A549 (cell line): ENCODE measurements around the gene CMIP. TPM values are rescaled to one million over a fixed set of nuclear protein-coding genes. Genes with fewer than 3 reads are reported as not detected.

ENCODE experiments used
- ATAC-seq, 2 experiments: fragments of 200-7000 bp in 1 of 2; fragments of >200 bp in 1 of 2; cut with Nextera tagmentation in 1 of 2; cut with Tn5 transposase in 1 of 2; 3 replicates each; pipeline versions ENCODE4 v1.8.0 to v1.9.1; 2018 to 2020; ENCODE audit warnings: mild to moderate bottlenecking in 1 of 2, moderate library complexity in 1 of 2
- CTCF ChIA-PET: fragments of 300-600 bp; sonication (Branson Sonifier 250); formaldehyde crosslinking; extraction: SDS; loops from one replicate; lab custom pipeline; 2021; ENCODE audit warnings: antibody characterized with exemption, inconsistent platforms; lab: Yijun Ruan, JAX
- POLR2A ChIA-PET: fragments of 350-600 bp; formaldehyde crosslinking; extraction: SDS; loops from one replicate; lab custom pipeline; 2021; ENCODE audit warnings: antibody characterized with exemption, inconsistent platforms; lab: Yijun Ruan, JAX
- DNase-seq, 2 experiments: peaks; one replicate each; pipeline versions ENCODE4 v3.0.0 to v3.0.0-alpha.2; 2011 to 2016; ENCODE audit warnings: low read depth in 1 of 2, low spot score in 1 of 2
- FAIRE-seq: peaks from 2 replicates; lab custom pipeline; 2011; peaks lifted over from hg19 to GRCh38; lab: Jason Lieb, UNC
- H3K27ac ChIP-seq, 2 experiments: fragments of >200 bp; sonication (Bioruptor Twin); formaldehyde crosslinking; 3 replicates each; pipeline ENCODE4 v1.5.1; 2016 to 2017
- H3K4me1 ChIP-seq: fragments of >200 bp; sonication (Bioruptor Twin); formaldehyde crosslinking; 3 replicates; pipeline ENCODE4 v1.6.1; 2016
- H3K4me2 ChIP-seq: fragments of >200 bp; sonication (Bioruptor Twin); formaldehyde crosslinking; 3 replicates; pipeline ENCODE4 v1.6.1; 2016
- H3K4me3 ChIP-seq: fragments of >200 bp; sonication (Bioruptor Twin); formaldehyde crosslinking; 3 replicates; pipeline ENCODE4 v1.5.1; 2016
- H3K9me3 ChIP-seq: fragments of >200 bp; sonication (Bioruptor Twin); formaldehyde crosslinking; 3 replicates; pipeline ENCODE4 v1.6.1; 2016
- ATOH8 ChIP-seq: fragments of 250-450 bp; sonication (Bioruptor Pico); IDR thresholded peaks from 2 replicates; pipeline ENCODE4 v1.5.0; 2020; ENCODE audit warnings: low read depth, mild to moderate bottlenecking, moderate library complexity
- BCL3 ChIP-seq: fragments of >200 bp; sonication (Bioruptor Twin); formaldehyde crosslinking; IDR thresholded peaks from 3 replicates; pipeline ENCODE4 v1.6.1; 2016
- CBX8 ChIP-seq: fragments of 200-600 bp; sonication (generic); IDR thresholded peaks from 2 replicates; pipeline ENCODE4 v1.6.1; 2016
- CEBPB ChIP-seq, 2 experiments: fragments of >200 bp in 1 of 2; sonication (Bioruptor Twin) in 1 of 2; formaldehyde crosslinking in 1 of 2; IDR thresholded peaks; 2 replicates each; pipeline ENCODE4 v1.6.1; 2012 to 2016
- E2F6 ChIP-seq: IDR thresholded peaks from 2 replicates; pipeline ENCODE4 v1.6.1; 2012; ENCODE audit warnings: low read depth, borderline replicate concordance
- ELK1 ChIP-seq: fragments of 150-350 bp; IDR thresholded peaks from 2 replicates; pipeline ENCODE4 v1.6.1; 2014; ENCODE audit warnings: low read depth, mild to moderate bottlenecking, low read length
- ESRRA ChIP-seq: fragments of 150-350 bp; IDR thresholded peaks from 2 replicates; pipeline ENCODE4 v1.6.1; 2014; ENCODE audit warnings: mild to moderate bottlenecking, low read length, borderline replicate concordance
- HDAC2 ChIP-seq: fragments of 200-600 bp; sonication (generic); IDR thresholded peaks from 2 replicates; pipeline ENCODE4 v1.6.1; 2016
- HMGXB4 ChIP-seq: fragments of 250-450 bp; sonication (Bioruptor Pico); IDR thresholded peaks from 2 replicates; pipeline ENCODE4 v1.5.0; 2021; ENCODE audit warnings: mild to moderate bottlenecking, moderate library complexity, borderline replicate concordance
- KDM1A ChIP-seq: fragments of 200-600 bp; sonication (generic); IDR thresholded peaks from 2 replicates; pipeline ENCODE4 v1.6.1; 2016; ENCODE audit warnings: low read depth, mild to moderate bottlenecking
- MAX ChIP-seq: IDR thresholded peaks from 2 replicates; pipeline ENCODE4 v1.6.1; 2012
- NFE2L2 ChIP-seq: fragments of 150-350 bp; conservative IDR thresholded peaks from 2 replicates; pipeline ENCODE4 v1.6.1; 2014; ENCODE audit warnings: low read length
- NPAS2 ChIP-seq: fragments of 250-450 bp; sonication (Bioruptor Pico); IDR thresholded peaks from 2 replicates; pipeline ENCODE4 v1.8.0; 2022; ENCODE audit warnings: mild to moderate bottlenecking, moderate library complexity, borderline replicate concordance
- PHF8 ChIP-seq: fragments of 200-600 bp; sonication (generic); IDR thresholded peaks from 2 replicates; pipeline ENCODE4 v1.6.1; 2016; ENCODE audit warnings: low read depth, mild to moderate bottlenecking, antibody characterized with exemption, moderate library complexity, borderline replicate concordance
- RARB ChIP-seq: fragments of 250-450 bp; sonication (Bioruptor Pico); IDR thresholded peaks from 2 replicates; pipeline ENCODE4 v1.8.0; 2021; ENCODE audit warnings: mild to moderate bottlenecking, moderate library complexity
- SMC3 ChIP-seq: fragments of >200 bp; sonication (Bioruptor Twin); formaldehyde crosslinking; IDR thresholded peaks from 3 replicates; pipeline ENCODE4 v1.6.1; 2018; ENCODE audit warnings: inconsistent platforms
- ZC3H11A ChIP-seq: fragments of 450-650 bp; IDR thresholded peaks from 2 replicates; pipeline ENCODE4 v1.6.1; 2014; ENCODE audit warnings: antibody characterized with exemption, mild to moderate bottlenecking
- ZFP36 ChIP-seq: fragments of 450-650 bp; IDR thresholded peaks from 2 replicates; pipeline ENCODE4 v1.6.1; 2014; ENCODE audit warnings: borderline replicate concordance; ENCODE audit not compliant: partially characterized antibody
- ZNF302 ChIP-seq: fragments of 250-450 bp; sonication (Bioruptor Pico); IDR thresholded peaks from 2 replicates; pipeline ENCODE4 v1.9.0; 2021; ENCODE audit warnings: inconsistent platforms, mild to moderate bottlenecking, moderate library complexity
- whole genome bisulfite sequencing: methylation state at CpG from one replicate; pipeline ENCODE4 v1.1.6; 2017; ENCODE audit errors: missing lambda C conversion rate; 5-methylcytosine and 5-hydroxymethylcytosine counted together
- polyA plus RNA-seq, 4 experiments: library from polyadenylated mRNA; depleted of rRNA in 3 of 4; stranded (reverse); fragments of >200 nt; fragmentation: RNase III in 1 of 4; extraction: RNeasy Plus Mini Kit Qiagen cat#74134 plus additional on column Dnase treatment in 1 of 4; gene quantifications; 2 replicates in 3 of 4; 3 replicates in 1 of 4; pipeline ENCODE4 v1.2.3, GENCODE V29; 2011 to 2017

Gene CMIP
- polyA plus RNA-seq, 2 of the 4 experiments (the other 2 are of a cell fraction): 21.6 to 125 TPM

GRCh38 chr16:81635063-81635937, 190.7 kb downstream of the CMIP start:
- WGBS: 81% methylated on average over 15 of the region's 15 CpGs
- peaks cover 95% of the 10 kb centered on the region for H3K4me1 ChIP-seq

GRCh38 chr16:81636298-81636993, 191.8 kb downstream of the CMIP start:
- H3K4me1 ChIP-seq: peaks cover 84% of the 10 kb centered on the region
- no peak for FAIRE-seq
- peak overlapping the region; percentile 68; the same call in 1 of the 3 replicates for H3K4me2 ChIP-seq
- no peak for ATAC-seq
- WGBS: 79% methylated on average over 16 of the region's 16 CpGs
- H3K4me3 ChIP-seq: no peak overlapping the region
- no peak for DNase-seq
- ChIA-PET POLR2A (no interaction called here), CTCF (interaction anchor here (0.8 to 1.5 kb wide), 7 partner anchors 13 to 632 kb away, joined by 3 to 5 read pairs (median 3); no protein-coding TSS in a partner anchor)
- peak overlapping the region; percentile 8 to 88; a peak in 5 of 6 replicates for H3K27ac ChIP-seq
- no peaks in the 10 kb centered on the region for H3K9me3 ChIP-seq
- no peak for TF ChIP-seq BCL3
- TF ChIP-seq ZFP36: no peak
- no peak for TF ChIP-seq RARB (CRISPR knock-in tag)
- peak; percentile 42 to 81; a peak in 3 of 4 replicates for TF ChIP-seq CEBPB (IDR thresholded peaks at IDR 0.05)
- no peak for TF ChIP-seq MAX
- no peak for TF ChIP-seq E2F6
- no peak for TF ChIP-seq PHF8

More at GRCh38 chr16:81635063-81635937, 190.7 kb downstream of the CMIP start:
- ChIA-PET POLR2A (no interaction called here), CTCF (interaction anchor here (1.6 to 1.8 kb wide), 2 partner anchors 12 to 232 kb away, joined by 3 to 6 read pairs; no protein-coding TSS in a partner anchor)
- Histone ChIP-seq H3K4me2 (peak overlapping the region; percentile 68), H3K4me3 (no peak overlapping the region), H3K27ac (peak overlapping the region; percentile 77 to 88; a peak in 5 of 6 replicates), H3K9me3 (no peaks in the 10 kb centered on the region)
- FAIRE-seq (no peak), ATAC-seq (no peak), DNase-seq (no peak)
- TF ChIP-seq ATOH8 (CRISPR knock-in tag) (no peak), ELK1 (no peak), NFE2L2 (no peak), NPAS2 (CRISPR knock-in tag) (no peak)

- Histone ChIP-seq H3K4me1 (peaks cover 72% of the 10 kb centered on the region), H3K9me3 (no peaks in the 10 kb centered on the region), H3K4me2 (no peak overlapping the region; the same call in 2 of the 3 replicates), H3K4me3 (no peak overlapping the region), H3K27ac (peak overlapping the region in 1 of 2 experiments; percentile 62; a peak in 3 of 6 replicates)
- ChIA-PET POLR2A (no interaction called here), CTCF (interaction anchor here (1.0 to 1.5 kb wide), 7 partner anchors 14 to 633 kb away, joined by 3 to 5 read pairs (median 4); no protein-coding TSS in a partner anchor)
- FAIRE-seq (no peak), DNase-seq (no peak), ATAC-seq (no peak)
- 91% methylated on average over 15 of the region's 15 CpGs for WGBS
- TF ChIP-seq HDAC2 (0 out of 2 replicates have a peak, but pooled peaks have one; percentile 33), ESRRA (no peak), ATOH8 (CRISPR knock-in tag) (no peak), ZNF302 (CRISPR knock-in tag) (no peak), CBX8 (no peak), ZFP36 (peak; percentile 8), KDM1A (0 out of 2 replicates have a peak, but pooled peaks have one; percentile 50), SMC3 (no peak), HMGXB4 (CRISPR knock-in tag) (no peak), ZC3H11A (no peak)
Observed at GRCh38 chr16:81637336-81638235, 193.0 kb downstream of the CMIP start.
